ENCODE data around the gene CHMP2B.
A peak's percentile ranks its signal among the peaks of the same experiment; 100 is the strongest.

Gene CHMP2B, protein sequence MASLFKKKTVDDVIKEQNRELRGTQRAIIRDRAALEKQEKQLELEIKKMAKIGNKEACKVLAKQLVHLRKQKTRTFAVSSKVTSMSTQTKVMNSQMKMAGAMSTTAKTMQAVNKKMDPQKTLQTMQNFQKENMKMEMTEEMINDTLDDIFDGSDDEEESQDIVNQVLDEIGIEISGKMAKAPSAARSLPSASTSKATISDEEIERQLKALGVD

DNA sequence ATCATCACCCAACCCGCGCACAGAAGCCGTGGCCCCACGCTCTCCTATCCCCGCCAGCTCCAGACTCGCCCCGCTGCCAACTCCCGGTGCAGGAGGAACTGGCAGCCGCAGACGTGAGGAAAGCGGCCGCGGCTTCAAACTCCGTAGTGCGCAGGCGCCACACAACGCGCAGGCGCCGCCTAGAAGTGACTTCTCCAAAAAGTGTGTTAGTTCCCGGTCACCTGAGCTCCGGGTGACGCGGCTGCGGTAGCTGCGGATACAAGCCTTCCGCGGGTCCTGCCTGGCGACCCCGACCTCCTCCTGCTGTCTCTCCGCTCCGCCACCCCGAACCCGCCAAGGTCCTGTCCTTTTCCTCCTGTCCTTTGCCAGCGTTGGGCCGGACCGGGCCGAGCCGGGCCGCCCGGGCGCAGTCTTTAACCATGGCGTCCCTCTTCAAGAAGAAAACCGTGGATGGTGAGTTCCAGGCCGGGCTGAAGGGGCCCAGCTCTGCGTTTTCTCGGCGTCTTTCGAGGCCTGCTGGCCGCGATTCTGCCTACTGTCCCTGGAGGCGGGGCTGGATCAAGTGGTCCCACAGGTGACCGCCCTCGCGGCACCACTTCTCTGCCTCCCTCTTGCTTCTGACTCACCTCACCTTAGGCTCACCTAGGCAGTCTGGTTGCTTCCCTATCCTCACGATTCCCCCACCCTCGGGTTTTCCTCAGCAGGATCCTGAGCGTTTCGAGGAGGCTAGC lies at the start of gene CHMP2B:
Gene CHMP2B (plus strand): TSS at position 206 of the 731 bp plus-strand sequence. CDS start 214 bp downstream, at position 420.
- peak; percentile 85 for DNase-seq

DNA sequence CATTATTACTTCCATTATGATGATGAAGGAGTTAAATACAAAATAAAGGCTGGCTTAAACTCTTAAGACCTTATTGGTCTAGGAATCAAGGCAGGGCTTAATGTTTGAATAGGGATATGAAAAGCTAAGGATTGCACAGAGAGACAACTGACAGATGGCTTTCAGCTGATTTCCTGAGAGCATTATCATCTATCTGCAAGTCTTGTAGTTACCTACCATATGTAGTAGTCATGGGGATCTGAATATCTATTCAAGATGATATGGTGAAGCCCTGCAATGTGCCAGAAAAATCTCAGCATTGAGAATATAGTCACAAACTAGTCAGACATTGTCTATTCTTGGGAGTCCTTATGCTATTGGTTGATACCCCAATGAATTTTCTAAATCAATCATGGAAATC lies 47.5 kb upstream of the CHMP2B start:
- DNase-seq, result no peak

DNA sequence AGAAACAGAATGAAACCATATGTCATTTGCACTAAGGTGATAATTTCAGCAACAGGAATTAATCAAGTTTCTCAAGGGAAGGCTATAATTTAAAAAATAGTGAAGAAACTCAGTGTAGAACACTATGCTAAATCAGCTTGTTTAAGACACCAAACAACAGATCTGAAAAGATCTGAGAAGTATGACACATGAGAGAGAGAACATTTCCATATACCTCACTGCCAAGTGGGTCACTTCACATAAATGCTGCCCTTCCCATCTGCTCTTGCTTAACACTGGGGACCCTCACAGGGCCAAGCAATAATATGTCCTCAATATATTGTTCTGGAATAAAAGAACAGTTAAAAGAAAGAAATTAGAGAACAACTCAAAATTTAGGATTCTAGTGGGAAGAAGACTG lies 45.6 kb upstream of the CHMP2B start:
- no peak for DNase-seq

DNA sequence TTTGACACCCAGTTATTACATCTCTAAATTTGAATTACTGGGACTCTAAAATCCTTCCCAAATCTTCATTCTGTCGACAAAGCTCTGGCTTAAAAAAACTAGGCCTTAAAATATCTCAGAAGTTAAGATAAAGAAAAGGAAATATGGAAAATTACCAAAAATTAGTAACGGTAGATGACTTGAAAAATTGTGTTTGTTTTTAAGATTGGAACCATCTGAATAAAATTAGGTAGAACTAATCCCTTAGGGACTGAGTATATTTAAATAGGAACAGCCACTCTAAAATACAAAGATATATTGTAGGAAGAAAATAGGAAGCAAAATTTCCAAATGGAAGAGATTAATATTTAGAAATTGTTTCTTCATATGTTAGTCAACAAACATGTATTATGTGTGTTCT lies 45.1 kb upstream of the CHMP2B start:
- DNase-seq, result no peak

DNA sequence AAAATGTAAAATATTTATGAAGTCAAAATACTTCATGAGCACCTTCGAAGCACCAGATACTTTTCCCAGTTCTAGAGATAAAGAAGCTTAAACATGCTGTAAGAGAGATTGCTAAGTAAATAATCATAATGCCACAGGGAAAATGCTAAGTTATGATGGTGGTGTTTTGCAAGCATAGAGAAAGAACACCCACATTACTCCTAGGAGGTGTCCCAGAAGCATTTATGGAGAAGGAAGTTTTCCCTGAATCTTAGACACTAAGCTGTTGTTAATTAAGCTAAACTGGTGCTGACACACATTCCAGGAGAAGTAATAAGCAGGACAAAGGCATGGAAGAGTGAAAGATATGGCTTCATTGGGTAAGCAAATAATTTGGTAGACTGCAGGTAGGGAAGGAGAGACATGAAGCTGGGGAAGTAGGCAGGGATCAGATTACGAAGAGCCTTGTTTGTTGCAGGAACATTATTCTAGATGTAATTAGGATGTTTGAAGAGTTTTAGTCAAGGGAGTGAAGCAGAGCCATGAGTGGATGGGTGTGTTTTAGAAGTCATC lies 40.4 kb upstream of the CHMP2B start:
- DNase-seq, result no peak

DNA sequence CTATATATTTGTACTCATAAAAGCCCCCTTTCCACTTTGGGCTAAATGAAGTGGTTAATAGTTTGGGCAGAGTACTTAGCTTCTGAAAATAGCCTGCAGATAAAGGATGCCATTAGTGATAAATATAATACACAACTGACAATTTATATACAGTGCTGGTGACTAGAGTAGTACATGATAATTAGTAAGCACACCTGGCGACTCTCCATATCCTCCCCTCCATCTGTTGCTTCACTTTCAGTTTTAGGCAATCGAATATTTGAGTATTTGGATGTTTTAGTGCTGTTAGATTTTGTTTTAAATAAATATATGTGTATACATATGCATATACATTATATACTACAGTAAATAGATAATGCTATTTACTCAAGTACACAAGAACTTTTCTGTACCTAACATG lies 35.9 kb upstream of the CHMP2B start:
- DNase-seq, result no peak

DNA sequence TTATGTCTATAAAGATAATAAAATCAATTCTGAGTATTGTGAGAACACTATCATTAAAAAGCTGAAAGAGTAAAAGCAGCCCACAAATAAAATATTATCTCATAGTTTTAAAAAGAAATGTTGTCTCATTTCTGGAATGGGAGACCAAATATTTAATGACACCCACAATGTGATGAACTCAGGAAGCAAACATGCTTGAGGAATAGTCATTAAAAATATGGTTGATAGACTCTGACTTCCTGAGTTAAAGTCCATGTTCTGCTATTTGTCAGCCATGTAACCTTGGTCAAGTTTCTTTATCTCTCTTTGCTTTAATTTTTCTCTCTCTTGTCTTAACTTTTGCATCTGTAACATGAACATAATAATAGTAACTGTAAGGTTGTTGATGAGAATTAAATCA lies 35.5 kb upstream of the CHMP2B start:
- DNase-seq, result no peak

DNA sequence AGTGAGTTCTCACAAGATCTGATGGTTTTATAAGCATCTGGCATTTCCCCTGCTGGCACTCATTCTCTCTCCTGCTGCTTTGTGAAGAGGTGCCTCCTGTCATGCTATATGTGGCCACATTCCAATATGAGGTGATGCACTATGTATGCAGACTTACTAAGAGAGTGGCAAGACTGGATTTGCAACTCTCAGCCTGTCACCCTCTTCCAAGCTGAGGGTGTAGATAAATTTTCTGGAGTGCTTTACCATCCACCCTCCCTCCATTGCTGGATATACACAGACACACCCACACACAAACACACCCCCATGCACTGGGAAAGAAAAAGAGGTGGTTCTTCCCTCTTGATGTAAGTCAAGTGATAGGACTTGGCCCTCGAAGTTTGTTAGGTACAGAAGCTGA lies 30.2 kb upstream of the CHMP2B start:
- DNase-seq, result no peak

DNA sequence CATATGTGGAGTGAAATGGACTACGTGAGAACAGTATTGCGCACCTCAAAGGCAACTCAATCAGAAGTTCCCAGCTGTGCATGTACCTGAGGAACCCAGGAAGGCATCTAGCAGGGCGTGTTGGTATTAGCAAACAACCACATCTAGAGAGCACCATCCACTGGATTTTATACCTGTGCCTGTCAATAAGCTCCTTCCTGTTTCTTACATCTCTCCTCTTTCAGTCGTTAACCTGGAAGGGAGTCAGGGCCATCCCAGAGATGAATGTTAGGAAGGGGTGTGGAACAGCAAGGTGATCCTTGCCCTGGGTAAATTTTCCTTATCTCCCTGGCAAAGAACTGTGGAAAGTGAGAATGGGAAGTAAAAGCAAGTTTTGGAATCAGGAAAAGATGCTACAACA lies 29.6 kb upstream of the CHMP2B start:
- no peak for DNase-seq

DNA sequence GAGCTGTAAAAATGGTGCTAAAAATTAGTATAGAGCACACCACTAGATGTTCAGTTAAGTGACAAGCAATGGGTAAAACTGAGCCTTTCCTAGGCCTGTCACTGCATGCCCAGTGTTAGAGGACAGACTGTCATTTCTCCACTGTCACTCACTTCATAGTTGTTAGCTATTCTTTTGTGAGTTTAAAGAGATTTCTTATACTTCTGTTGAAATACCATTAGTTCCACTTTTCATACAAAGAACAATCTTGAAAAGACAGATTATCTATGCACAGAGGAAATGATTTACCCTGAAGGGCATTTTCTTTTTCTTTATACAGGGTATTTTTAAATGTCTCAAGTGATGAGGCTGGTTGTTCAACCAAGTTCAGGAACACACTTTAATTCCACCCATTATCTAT lies 28.3 kb upstream of the CHMP2B start:
- no peak for DNase-seq

DNA sequence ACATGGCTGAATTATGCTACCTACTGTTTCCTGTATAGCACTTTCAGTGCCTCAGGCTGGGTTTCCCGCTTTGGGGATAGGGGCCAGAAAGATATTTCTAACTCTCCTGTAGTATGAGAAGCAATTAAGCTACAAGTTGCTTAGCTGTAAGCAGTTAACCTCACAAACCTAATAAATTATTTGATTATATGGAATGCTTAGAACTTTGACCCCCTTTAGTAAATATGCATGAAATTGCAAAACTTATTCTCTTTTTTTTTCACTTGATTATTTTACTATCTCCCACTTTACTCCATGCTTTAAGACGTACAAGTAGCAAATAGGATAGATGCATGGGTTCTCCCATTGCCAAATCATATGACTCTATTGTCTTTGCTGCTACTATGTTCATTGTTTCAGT lies 27.5 kb upstream of the CHMP2B start:
- no peak for DNase-seq

DNA sequence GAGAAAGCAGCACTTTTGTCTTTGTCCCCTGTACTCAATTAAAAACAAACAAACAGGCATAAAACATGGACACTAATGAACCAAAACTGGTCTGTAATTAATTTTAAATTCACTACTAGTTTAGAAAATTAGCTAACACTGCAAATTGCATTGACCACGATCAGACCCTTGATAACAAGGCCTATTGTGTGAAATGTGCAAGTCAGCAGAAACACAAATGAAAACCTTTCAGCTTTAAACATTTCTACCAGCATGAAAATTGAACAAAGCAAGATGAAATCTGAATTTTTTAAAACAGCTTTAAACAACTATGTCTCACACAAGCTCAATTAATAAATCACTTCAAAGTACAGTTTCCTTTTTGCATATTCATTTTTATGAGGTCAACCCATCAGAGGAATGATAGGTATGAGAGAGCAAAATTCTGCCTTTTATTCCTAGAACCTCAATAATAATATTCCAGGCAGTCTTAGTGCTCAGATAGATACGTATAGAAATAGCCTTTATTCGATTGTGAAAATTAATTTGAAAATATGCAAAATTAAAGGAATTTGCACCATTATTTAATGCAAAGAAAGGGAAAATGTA lies 27.0 kb upstream of the CHMP2B start:
- DNase-seq, result no peak

DNA sequence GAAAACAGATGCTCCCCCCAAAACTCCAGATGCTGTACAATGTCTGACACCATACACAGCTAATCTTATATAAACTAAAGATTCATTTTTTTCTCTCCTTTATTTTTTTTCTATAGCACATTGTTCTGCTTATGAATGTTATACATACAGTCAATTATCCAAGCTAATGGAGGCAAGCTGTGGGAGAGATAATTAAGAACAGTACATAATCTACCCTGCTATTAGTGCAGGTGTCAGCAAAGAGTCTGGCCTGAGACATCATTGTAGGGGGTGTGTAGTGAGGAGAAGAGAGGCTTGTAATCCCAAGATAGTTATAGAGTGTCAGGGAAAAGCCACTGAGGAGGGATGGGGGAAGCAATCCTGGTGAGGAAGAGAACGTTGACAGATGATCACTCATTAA lies 25.4 kb upstream of the CHMP2B start:
- DNase-seq, result no peak

DNA sequence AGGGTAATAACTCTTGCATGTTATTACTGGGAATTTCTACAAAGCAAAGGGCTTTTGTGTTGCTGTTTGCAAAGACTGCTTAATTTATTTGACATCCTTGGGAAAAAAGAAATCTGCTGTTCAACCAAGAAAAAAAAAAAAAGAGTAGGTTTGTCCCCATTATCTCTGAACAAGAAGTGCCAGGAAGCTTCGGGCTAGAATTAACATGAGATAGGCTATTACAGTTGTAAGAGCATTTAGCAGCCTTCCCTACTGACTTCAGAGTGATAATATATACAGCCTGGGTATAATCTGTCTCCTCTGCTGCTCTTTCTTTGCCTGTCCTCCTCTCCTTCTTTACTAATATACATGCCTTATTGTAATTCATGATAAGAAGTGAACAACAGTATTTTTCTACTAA lies 23.3 kb upstream of the CHMP2B start:
- DNase-seq, result no peak

DNA sequence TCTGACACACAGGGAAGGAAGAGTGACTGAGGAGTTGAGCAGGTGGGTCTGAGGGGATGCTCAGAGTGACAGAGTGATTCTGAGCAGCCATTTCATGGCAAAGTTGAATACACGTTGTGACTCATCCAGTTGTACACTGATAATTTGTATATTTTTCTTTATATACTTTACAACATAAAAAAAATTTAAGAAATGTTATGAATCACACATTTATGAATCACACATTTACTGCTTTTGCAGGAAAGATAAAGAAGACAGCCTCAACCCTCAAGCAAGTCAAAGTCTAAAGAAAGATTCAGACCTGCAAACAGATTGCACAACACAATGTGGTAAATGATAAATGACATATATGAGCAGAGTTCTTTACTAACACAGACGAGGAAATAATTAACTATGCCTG lies 21.0 kb upstream of the CHMP2B start:
- DNase-seq, result peak; percentile 88

DNA sequence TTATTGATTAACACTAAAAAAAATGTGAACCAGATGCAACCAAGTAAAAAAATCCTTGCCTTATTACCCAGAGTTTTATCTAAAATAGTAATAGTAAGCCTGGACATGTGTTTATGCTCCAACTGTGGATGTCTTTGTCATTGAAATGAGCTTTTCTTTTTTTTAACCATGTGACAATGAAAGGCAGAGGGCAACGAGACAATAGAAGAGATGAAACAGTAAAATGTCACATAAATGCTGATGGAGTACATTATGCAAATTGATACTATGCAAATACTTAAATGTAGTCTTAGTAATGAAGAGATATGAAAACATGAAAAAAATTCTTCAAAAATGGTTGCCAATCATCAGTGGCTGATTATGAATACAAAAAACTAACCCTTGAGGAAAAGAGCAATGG lies 20.5 kb upstream of the CHMP2B start:
- no peak for DNase-seq

DNA sequence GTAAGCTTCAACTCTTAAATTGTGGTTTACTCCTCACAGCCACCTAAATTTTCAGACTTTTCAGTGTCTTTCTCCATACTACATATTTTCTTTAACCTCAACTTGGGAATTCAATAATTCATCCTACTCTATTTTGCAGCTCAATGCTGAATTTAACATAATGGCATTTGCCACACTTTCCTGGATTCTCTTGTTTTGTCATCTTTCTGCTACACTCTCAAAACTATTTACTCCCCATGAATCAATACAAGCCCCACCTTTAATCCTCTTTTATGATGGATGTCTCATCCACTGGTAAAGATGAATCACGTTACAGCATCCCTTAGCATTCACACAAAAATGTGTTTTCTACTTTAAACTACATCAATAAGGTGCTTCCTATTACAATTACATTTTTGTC lies 19.6 kb upstream of the CHMP2B start:
- DNase-seq, result no peak

DNA sequence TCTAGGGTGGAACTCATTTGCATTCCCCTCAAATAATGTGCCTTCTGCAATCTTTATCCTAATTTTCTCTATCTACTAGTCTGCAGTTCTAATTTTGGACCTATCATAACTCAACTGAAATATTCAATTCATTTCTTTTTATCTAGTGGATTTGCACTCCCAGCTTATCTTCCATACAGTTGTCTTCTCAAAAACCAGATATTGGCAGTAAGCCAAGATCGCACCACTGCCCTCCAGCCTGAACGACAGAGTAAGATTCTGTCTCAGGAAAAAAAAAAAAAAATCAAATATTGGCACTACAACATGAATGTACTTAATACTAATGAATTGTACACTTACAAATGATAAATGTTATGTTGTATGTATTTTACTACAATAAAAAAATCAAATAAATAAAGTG lies 18.0 kb upstream of the CHMP2B start:
- no peak for DNase-seq

DNA sequence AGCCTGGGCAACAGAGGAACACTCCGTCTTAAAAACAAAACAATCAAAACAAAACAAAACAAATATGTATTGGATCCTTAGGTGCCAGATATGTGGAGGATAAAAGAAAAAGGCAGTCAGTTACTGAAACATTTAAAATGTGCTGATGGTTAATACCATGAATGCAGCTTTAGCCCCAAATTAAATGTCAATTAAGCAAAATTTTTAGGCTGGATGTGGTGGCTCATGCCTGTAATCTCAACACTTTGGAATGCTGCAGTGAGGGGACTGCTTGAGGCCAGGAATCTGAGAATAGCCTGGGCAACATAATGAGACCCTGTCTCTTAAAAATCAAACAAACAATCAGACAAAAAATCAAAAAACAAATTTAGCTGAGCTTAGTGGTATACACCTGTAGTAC lies 8.5 kb upstream of the CHMP2B start:
- DNase-seq, result no peak

DNA sequence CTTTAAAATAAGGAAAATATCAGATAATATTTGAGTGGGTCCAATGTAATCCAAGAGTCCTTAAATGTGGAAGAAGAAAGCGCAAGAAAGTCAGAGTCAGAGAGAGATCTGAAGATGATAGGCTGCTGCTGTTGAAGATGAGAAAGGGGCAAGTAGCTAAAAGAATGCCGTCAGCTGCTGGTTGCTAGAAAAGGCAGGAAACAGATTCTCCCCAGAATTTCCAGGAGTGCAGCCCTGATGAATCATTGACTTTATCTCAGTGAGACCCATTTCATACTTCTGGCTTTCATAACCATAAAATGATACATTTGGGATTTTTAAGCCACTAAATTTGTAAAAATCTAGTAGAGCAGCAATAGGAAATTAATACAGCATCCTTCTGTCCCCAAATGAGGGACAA lies 7.5 kb upstream of the CHMP2B start:
- DNase-seq, result peak; percentile 42

DNA sequence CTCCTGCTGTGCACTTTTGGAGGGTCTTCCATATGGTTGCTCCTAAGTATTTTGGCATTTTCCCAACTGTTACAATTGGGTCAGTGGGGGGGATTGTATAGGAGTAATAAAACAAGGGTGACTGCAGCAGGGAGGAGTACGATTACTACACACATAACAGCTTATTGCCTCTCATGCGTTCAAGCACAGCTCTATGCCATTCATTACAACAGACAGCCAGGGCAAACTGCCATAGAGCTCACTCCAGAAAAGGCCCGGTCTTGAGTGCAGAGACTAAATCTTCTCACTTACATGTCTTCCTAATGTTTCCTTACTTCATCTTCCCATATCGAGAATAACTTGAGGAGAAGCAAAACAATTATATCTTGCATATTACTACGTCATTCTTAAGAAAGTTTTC lies 1.4 kb upstream of the CHMP2B start:
- DNase-seq, result no peak

DNA sequence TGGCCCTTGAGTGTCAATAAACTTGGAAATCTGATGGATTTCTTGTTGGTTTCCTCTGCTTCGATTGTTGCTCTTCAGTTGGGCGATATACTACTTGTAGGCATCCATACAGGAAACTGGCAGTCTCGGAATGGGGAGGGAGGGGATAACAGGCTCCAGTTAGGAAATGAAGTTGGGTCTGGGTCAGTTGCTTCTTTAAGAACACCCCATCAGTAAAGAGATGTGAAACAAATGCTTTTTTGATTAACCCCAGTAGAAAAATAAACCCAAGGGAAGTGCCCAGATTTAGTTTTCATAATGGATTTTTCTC lies 681 bp downstream of the CHMP2B start:
- DNase-seq, result no peak

DNA sequence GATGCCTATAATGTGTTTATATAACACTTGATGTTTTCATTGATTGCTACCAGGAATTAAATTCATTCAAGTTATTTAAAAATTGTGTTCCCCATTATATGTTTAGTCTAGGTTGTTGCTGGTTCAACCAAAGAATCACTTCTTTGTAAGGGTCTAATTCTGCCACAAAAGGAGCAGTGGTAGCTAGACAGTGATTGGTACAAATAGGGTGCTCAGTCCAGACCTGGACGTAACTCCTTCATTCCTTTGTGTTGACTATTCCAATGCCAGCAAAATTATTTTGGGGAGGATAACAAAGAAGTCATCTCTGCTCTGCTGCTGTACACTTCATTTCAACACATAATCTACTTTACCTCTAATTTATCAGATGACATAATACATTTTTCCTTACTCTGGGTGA lies 1.2 kb downstream of the CHMP2B start:
- peak; percentile 79 for DNase-seq

DNA sequence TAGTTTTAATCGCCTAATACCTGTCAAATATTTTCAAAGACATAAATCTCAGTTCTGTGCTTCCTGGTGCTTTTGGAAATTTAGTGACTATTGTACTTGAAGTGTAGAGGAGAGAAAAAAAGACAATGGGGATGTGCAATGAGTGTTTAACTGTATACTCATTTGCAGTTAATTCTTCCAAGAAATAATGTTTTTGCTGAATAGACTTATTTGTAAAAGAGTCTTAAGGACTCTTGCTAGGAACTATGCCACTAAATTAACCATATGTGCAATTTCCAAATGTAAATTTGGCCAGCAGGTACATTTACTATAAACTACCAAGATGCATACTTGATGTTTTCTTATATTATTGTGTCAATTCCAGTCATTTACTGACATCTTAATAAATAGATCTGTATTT lies 2.0 kb downstream of the CHMP2B start:
- no peak for DNase-seq

DNA sequence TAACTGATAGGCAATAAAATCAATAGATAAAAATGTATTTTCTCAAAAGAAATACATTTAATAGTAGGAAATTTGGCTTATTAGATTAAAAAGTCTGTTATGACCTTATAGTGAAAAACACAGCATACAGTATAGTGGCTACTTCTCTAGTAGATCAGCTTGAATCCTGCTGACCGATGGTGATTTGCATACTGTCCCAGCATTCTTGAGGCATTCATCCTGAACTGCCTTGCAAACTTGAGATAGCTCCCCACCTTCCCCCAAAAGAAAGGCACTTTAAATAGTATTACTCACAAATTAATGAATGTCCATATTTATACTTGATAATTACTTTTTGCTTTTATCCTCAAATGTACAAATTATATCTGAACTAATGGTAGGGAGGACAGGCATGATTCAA lies 6.7 kb downstream of the CHMP2B start:
- no peak for DNase-seq
